ACHN (cell line): ENCODE data around the gene AGO3.
A peak's percentile ranks its signal among the peaks of the same experiment; 100 is the strongest.
"Not testable (repeated sequence)": the region's sequence is repeated elsewhere in the genome, so short reads cannot be mapped to it uniquely, and the experiment has no call there.

Experiments
- DNase-seq: peaks from one replicate; pipeline ENCODE4 v3.0.0-alpha.2; 2015
- in situ Hi-C: cut with HindIII; loops from 2 replicates; pipeline ENCODE4 v1.10.0; 2017; ENCODE audit warnings: low sequenced_read_pairs, low pct_ligation_motif_present, low pct_unique_long_range_greater_than_20kb

AGO3 gene

DNA sequence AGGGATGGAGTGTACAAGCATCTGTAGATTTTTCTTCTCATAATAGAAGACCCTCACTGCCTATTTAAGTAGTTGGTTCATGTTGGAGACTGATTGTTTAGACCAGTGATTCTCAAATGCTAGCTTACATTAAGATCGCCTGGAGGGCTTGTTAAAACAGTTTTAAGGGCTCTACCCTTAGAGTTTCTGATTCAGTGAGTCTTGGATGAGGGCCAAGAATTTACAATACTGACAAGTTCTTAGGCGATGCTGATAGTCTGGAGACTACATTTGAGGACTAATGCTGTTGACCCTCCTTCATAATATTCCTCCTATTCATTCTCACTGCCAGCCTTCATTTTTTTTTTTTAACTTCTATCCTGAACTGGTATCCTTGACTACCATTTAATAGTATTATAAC, 15.2 kb upstream of the AGO3 start:
- DNase-seq: no peak
- in situ Hi-C loops: no loop called here

- in situ Hi-C loops: no loop called here
- no peak for DNase-seq
Measured at GRCh38 chr1:35923791-35924221, 7.1 kb upstream of the AGO3 start.

- in situ Hi-C loops: no loop called here
- no peak for DNase-seq
Measured at GRCh38 chr1:35924838-35925237, 6.1 kb upstream of the AGO3 start.

- in situ Hi-C loops: no loop called here
- DNase-seq: no peak
Measured at GRCh38 chr1:35925741-35926140, 5.2 kb upstream of the AGO3 start.

- in situ Hi-C loops: no loop called here
Measured at GRCh38 chr1:35927472-35927871, 3.4 kb upstream of the AGO3 start.

GRCh38 chr1:35929730-35930592, 944 bp upstream of the AGO3 start:
- in situ Hi-C loops: no loop called here
- peak; percentile 61 for DNase-seq

More at GRCh38 chr1:35927472-35927871, 3.4 kb upstream of the AGO3 start:
- no peak for DNase-seq

GRCh38 chr1:35931446-35932157, 697 bp downstream of the AGO3 start:
- in situ Hi-C loops: no loop called here
- DNase-seq: peak; percentile 19

- DNase-seq: no peak
- in situ Hi-C loops: no loop called here
Measured at GRCh38 chr1:35932158-35932636, 1.3 kb downstream of the AGO3 start.

DNA sequence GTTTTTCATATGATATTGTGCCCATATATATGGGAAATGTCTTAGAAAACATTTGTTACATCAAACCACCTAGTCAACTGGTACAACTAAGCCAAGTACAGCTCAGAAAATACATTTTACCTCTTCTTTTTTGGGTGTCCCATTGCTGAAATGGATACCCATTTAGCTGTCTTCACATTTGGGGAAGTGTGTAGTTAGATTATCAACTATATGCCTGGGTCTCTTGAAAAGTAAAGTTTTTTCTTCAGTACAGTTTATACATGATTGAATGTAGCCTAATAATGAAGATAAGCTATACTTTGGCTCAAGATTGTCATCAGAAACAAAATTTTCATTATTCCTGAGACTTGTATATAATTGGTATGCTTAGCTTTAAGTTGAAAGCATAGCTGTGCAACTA, 2.0 kb downstream of the AGO3 start:
- no peak for DNase-seq
- in situ Hi-C loops: no loop called here

GRCh38 chr1:35935442-35936388, 4.8 kb downstream of the AGO3 start:
- in situ Hi-C loops: no loop called here
- no peak for DNase-seq

- no peak for DNase-seq
- in situ Hi-C loops: no loop called here
Measured at GRCh38 chr1:35936838-35937237, 5.9 kb downstream of the AGO3 start.

DNA sequence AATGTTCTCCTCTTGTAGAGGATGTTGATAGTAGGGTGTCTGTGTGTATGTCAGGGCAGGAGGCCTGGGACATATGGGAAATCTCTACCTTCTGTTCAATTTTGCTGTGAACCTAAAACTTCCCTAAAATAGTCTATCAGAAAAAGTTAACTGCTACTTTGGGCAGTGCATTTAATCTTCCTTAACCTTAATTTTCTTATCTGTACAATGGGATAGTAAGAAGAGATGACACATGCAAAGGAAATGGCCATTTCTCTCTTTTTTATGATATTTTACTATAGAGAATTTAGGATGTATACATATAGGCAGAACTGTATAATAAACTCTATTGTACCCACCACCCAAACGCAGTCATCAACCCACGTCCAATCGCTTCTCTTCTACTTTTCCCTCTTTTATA, 8.6 kb downstream of the AGO3 start:
- DNase-seq: no peak
- in situ Hi-C loops: no loop called here

DNA sequence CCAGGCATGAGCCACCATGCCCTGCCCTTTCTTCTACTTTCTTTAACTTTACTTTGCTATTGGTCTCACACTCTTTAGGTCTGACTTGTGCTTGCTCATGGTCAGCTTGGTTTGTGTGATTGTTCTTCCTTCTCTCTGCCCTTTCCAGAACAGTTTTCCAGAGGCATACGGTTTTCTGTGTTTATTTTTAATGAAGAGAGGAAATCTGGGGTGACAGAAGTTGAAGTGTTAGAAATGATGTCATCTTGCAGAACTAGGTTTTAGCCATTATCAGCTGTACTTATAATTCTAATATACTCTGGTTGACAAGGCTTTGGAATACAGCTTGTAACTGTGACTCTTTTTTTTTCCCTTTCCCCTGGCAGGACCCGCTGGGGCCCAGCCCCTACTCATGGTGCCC, 14.4 kb downstream of the AGO3 start:
- DNase-seq: no peak
- in situ Hi-C loops: no loop called here

DNA sequence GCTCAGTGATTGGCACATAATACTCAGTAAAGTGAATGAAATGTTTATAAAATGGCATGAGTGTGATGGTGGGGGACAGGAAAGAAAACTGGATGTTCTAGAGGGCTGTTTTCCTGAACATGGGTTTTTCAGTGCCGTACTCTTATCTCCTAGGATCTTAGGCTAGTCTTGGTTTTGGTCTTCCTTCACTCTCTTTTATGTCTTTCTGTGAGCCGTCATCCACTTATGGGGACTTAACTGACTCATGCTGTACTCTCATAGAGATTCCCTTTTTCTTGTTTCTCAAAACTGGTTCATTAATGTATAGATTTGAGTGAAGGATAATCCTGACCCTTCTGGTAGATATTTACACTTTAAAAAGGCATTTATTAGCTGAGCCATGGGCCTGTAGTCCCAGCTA, 16.6 kb downstream of the AGO3 start:
- in situ Hi-C loops: no loop called here

DNA sequence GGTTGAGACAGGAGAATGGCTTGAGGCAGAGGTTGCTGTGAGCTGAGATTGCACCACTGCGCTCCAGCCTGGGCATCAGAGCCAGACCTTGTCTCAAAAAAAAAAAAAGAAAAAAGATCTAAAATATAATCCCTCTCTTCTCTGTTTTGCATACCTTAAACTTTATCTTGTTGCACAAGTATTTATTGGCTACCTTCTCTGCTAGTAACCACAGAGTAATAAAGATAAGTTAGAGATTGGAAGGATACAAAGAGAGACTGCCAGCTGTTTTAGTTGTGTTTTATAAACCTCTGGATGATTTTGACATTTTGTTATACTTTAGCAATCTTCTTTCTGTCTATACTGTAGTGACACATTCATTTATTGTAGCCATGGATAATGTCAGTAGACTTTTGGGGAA, 27.7 kb downstream of the AGO3 start:
- DNase-seq: no peak
- in situ Hi-C loops: no loop called here

More for the DNA sequence above, 16.6 kb downstream of the AGO3 start:
- no peak for DNase-seq

GRCh38 chr1:35959304-35959703, 28.4 kb downstream of the AGO3 start:
- DNase-seq: no peak
- in situ Hi-C loops: no loop called here

- DNase-seq: no peak
- in situ Hi-C loops: no loop called here
Measured at GRCh38 chr1:35962952-35963351, 32.0 kb downstream of the AGO3 start.

- not testable (repeated sequence) for DNase-seq
Measured at GRCh38 chr1:35964277-35964676, 33.4 kb downstream of the AGO3 start.

DNA sequence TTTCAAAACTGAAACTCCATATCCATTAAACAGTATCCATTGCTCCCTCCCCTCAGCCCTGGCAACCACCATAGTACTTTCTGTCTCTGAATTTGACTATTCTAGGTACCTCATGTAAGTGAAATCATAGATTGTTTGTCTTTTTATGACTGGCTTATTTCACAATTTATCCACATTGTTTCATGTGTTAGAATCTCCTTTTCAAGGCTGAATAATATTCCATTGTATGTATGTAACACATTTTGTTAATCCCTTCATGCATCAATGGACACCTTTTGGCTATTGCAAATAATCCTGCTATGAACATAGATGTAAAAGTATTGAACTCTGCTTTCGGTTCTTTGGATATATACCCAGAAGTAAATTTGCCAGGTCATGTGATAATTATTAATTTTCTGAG, 37.5 kb downstream of the AGO3 start:
- in situ Hi-C loops: no loop called here
- no peak for DNase-seq

More at GRCh38 chr1:35964277-35964676, 33.4 kb downstream of the AGO3 start:
- in situ Hi-C loops: not testable (repeated sequence)
